WTC11 (cell line): ENCODE results near the gene TTC7B. TPM values are rescaled to one million over a fixed set of nuclear protein-coding genes. Genes with fewer than 3 reads are reported as not detected.

Experiments
- ATAC-seq: fragments of 200-7000 bp; cut with Tn5 transposase; 2 replicates; pipeline ENCODE4 v1.10.0; 2021; ENCODE audit warnings: mild to moderate bottlenecking, moderate library complexity
- CTCF ChIA-PET: fragments of 300-600 bp; sonication (Branson Sonifier 250); formaldehyde crosslinking; loops from one replicate; lab custom pipeline; 2021; ENCODE audit warnings: antibody characterized with exemption; lab: Charles Lee
- POLR2A ChIA-PET: fragments of 350-600 bp; sonication (Branson Sonifier 250); formaldehyde crosslinking; loops from one replicate; lab custom pipeline; 2021; ENCODE audit warnings: antibody characterized with exemption; lab: Charles Lee
- DNase-seq: peaks from one replicate; pipeline ENCODE4 v3.0.0; 2021; ENCODE audit warnings: low spot score
- H3K27ac Mint-ChIP-seq: 2 replicates; pipeline ENCODE4 v1.8.0; 2021; ENCODE audit warnings: mixed read lengths
- H3K27me3 Mint-ChIP-seq: 2 replicates; pipeline ENCODE4 v1.8.0; 2021; ENCODE audit warnings: low read depth, mild to moderate bottlenecking, moderate library complexity, mixed read lengths
- H3K36me3 Mint-ChIP-seq: 2 replicates; pipeline ENCODE4 v1.8.0; 2021; ENCODE audit warnings: mixed read lengths
- H3K4me1 Mint-ChIP-seq: 2 replicates; pipeline ENCODE4 v1.8.0; 2022; ENCODE audit warnings: mixed read lengths
- H3K4me3 Mint-ChIP-seq: 2 replicates; pipeline ENCODE4 v1.8.0; 2021; ENCODE audit warnings: mild to moderate bottlenecking, moderate library complexity, mixed read lengths
- H3K9me3 Mint-ChIP-seq: 2 replicates; pipeline ENCODE4 v1.8.0; 2021; ENCODE audit warnings: mixed read lengths
- AFF4 ChIP-seq: sonication (generic); formaldehyde crosslinking; IDR thresholded peaks from 2 replicates; pipeline ENCODE4 v1.8.1; 2023; ENCODE audit warnings: mild to moderate bottlenecking, missing genetic modification reagents, borderline replicate concordance
- E2F5 ChIP-seq: sonication (generic); formaldehyde crosslinking; IDR thresholded peaks from 2 replicates; pipeline ENCODE4 v1.8.1; 2022; ENCODE audit warnings: mild to moderate bottlenecking, moderate library complexity, missing genetic modification reagents
- FOXP4 ChIP-seq: sonication (generic); formaldehyde crosslinking; IDR thresholded peaks from 2 replicates; pipeline ENCODE4 v1.8.0; 2022; ENCODE audit warnings: mild to moderate bottlenecking, missing genetic modification reagents
- GRHL2 ChIP-seq: fragments of 250-450 bp; sonication (Bioruptor Pico); IDR thresholded peaks from 2 replicates; pipeline ENCODE4 v1.8.0; 2022; ENCODE audit warnings: mild to moderate bottlenecking, moderate library complexity; ENCODE audit not compliant: insufficient replicate concordance, severe bottlenecking
- GTF2I ChIP-seq: fragments of 250-450 bp; sonication (Bioruptor Pico); conservative IDR thresholded peaks from 2 replicates; pipeline ENCODE4 v1.4.0; 2021; ENCODE audit warnings: mild to moderate bottlenecking
- IRF2 ChIP-seq: sonication (generic); formaldehyde crosslinking; IDR thresholded peaks from 2 replicates; pipeline ENCODE4 v1.8.0; 2022; ENCODE audit warnings: low read depth, missing genetic modification reagents, borderline replicate concordance
- PREB ChIP-seq: sonication (generic); formaldehyde crosslinking; IDR thresholded peaks from 2 replicates; pipeline ENCODE4 v1.8.1; 2022; ENCODE audit warnings: mild to moderate bottlenecking, missing genetic modification reagents, moderate library complexity, borderline replicate concordance
- SP1 ChIP-seq: sonication (generic); formaldehyde crosslinking; conservative IDR thresholded peaks from 2 replicates; pipeline ENCODE4 v1.8.1; 2022; ENCODE audit warnings: missing genetic modification reagents
- ZNF317 ChIP-seq: sonication (generic); formaldehyde crosslinking; IDR thresholded peaks from 2 replicates; pipeline ENCODE4 v1.8.1; 2023; ENCODE audit warnings: low read depth, mild to moderate bottlenecking, moderate library complexity, missing genetic modification reagents, borderline replicate concordance
- total RNA-seq: library from RNA; stranded (reverse); gene quantifications from 3 replicates; pipeline ENCODE4 v1.2.3, GENCODE V29; 2021
- TF ChIP-seq, protein P1 (sequence below): sonication (generic); formaldehyde crosslinking; IDR thresholded peaks from 2 replicates; pipeline ENCODE4 v1.8.1; 2022; ENCODE audit warnings: missing genetic modification reagents, borderline replicate concordance

Gene TTC7B
- total RNA-seq, 1 experiment from 2014 or later, result 27.6 TPM

- CTCF ChIA-PET, result interaction anchor here (0.8 kb wide), 1 partner anchor 50 kb away, joined by 3 read pairs; no protein-coding TSS in a partner anchor
Measured at GRCh38 chr14:90609376-90609775, 206.9 kb downstream of the TTC7B start.

More at GRCh38 chr14:90609376-90609775, 206.9 kb downstream of the TTC7B start:
- peaks cover 39% of the 10 kb centered on the region for H3K4me1 Mint-ChIP-seq
- H3K9me3 Mint-ChIP-seq, result no peaks in the 10 kb centered on the region
- H3K27me3 Mint-ChIP-seq, result no peaks in the 10 kb centered on the region
- POLR2A ChIA-PET, result no interaction called here
- no peaks in the 10 kb centered on the region for H3K36me3 Mint-ChIP-seq
- TF ChIP-seq, protein P1, sequence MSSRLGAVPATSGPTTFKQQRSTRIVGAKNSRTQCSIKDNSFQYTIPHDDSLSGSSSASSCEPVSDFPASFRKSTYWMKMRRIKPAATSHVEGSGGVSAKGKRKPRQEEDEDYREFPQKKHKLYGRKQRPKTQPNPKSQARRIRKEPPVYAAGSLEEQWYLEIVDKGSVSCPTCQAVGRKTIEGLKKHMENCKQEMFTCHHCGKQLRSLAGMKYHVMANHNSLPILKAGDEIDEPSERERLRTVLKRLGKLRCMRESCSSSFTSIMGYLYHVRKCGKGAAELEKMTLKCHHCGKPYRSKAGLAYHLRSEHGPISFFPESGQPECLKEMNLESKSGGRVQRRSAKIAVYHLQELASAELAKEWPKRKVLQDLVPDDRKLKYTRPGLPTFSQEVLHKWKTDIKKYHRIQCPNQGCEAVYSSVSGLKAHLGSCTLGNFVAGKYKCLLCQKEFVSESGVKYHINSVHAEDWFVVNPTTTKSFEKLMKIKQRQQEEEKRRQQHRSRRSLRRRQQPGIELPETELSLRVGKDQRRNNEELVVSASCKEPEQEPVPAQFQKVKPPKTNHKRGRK (CRISPR knock-in tag), result no peak
- TF ChIP-seq IRF2 (CRISPR knock-in tag) (no peak), SP1 (CRISPR knock-in tag) (no peak), AFF4 (CRISPR knock-in tag) (no peak), ZNF317 (no peak), PREB (CRISPR knock-in tag) (no peak), FOXP4 (CRISPR knock-in tag) (no peak), GRHL2 (CRISPR knock-in tag) (no peak), E2F5 (CRISPR knock-in tag) (no peak), GTF2I (CRISPR knock-in tag) (no peak)
- H3K4me3 Mint-ChIP-seq, result no peak overlapping the region
- ATAC-seq (no peak), DNase-seq (no peak)
- H3K27ac Mint-ChIP-seq, result no peak overlapping the region
